GOT3 (cell line): ENCODE measurements around the gene AHNAK.
"Not testable (repeated sequence)": the region's sequence is repeated elsewhere in the genome, so short reads cannot be mapped to it uniquely, and the experiment has no call there.

Source experiments
- DNase-seq: peaks from one replicate; lab custom pipeline; 2025; ENCODE audit warnings: mixed read lengths; lab: John Stamatoyannopoulos, UW

AHNAK gene

DNA sequence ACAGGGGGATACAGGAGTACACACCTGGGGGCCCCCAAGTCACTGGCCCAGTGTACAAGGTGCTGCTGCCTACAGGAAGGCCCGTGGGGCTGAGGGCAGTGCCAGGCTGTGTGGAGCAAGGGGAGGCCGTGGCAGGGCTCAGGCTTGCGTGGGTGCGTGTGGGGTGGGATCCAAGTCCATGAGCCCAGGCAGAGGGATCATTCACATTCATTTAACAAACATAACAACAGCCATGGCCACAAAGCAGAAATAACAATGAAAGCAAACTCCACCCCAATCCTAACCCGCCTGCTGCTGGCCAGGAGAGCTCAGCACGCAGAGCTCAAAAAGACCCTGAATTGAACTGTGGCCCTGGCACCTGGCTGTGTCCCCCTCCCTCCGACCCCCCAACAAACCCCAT lies 144.8 kb downstream of the AHNAK start:
- DNase-seq, result no peak

DNA sequence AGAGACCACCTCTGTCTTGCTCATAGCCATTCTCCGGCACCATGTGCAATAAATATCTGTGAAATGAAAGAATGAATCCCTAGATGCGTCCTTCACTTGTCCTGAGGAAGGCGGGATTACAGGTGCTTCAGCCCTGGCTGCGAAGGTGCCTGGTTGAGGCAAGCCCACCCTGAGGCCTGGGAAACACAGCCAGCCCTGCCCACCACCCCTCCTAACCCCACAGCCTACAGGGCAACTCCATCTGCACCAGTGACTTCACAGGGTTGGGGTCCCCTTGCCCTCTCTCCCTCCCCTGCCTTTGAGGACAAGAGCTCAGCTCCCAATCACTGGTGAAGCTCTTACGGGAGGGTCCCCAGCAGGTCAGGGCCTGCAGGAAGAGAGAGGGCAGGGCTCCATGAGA lies 145.2 kb downstream of the AHNAK start:
- DNase-seq, result no peak

DNA sequence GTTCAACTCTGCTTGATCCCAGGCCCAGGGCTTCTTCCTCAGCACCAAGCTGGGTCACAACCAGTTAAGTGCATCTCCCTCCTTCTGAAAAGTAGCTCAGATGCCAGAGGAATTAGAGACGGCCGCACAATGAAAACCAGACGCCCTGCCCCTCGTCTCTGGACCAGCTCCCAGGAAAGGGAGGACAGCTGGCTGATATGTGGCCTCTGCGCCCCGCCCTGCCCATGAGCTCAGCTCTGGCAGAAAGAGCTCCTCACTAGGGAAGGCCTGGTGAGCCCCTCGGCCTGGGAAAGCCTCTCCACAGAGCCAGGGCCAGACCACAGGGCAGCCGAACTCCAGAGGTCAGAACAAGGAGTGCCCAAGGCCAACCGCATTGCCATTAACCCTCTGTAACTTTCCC lies 145.8 kb downstream of the AHNAK start:
- no peak for DNase-seq

DNA sequence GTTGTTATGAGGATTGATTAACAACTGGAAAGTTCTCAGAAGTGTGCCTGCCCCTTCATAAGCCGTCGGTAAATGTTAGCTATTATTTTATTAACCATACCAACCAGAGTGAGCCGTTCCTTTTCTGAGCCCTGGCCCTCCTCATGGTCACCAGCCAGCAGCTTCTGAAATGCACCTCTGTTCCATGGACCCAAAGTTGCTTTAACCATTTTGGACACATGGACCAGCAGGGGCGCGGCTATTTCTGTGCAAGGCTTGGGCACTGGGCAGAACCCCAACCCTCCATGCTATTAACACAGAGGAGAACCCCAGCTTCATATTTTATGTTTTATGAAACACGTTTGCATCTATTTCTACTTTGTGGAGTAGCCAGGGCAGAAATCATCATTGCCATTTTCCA lies 146.3 kb downstream of the AHNAK start:
- no peak for DNase-seq

DNA sequence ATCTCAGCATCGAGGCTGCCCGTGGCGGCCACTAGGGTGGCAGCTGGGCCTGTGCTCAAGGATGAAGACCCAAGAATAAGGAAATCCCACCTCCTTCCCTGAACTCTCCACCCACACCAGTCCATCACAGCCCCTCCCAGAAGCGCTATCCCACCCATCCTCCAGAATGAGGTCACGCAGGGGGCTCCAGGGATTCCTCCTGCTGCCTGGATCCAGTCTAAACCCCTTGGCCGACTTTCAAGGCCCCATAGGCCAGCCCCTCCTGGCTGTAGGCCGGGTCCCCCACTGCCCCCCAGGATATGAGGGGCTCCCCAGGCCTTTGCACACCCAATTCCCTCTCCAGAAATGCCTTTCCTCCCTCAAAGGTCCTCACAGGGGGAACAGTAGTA lies 146.7 kb downstream of the AHNAK start:
- no peak for DNase-seq

DNA sequence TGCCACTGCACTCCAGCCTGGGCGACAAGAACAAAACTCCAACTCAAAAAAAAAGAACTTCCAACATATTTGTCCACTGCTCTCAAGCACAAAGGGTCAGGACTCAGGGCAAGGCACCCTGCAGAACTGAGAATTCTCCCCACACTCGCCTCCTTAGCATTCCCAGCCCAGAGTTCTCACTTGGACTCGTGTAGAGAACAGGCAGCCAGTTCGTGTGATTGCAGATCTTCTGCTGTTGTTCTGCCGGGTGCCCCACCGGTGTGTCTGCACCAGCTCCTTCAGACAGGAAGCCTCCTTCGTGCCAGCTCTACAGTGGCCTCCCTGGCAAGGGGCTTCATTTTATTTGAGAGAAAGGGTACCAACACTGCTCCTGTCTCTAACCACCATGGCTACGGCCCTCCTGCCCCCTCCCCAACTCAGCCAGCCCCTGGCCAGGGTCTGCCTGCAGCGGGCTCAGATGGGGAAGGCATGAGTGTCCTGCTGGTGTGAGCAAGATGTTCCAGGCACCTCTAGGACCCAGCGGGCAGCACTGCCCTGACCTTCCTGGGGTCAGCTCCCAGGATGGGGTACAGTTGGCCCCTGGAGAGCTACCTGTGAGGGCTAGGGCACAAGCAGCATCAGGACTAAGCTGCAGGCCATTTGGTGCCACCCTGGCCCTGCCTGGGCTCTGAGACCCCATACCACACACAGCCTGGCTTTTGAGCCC lies 147.3 kb downstream of the AHNAK start:
- DNase-seq, result no peak

DNA sequence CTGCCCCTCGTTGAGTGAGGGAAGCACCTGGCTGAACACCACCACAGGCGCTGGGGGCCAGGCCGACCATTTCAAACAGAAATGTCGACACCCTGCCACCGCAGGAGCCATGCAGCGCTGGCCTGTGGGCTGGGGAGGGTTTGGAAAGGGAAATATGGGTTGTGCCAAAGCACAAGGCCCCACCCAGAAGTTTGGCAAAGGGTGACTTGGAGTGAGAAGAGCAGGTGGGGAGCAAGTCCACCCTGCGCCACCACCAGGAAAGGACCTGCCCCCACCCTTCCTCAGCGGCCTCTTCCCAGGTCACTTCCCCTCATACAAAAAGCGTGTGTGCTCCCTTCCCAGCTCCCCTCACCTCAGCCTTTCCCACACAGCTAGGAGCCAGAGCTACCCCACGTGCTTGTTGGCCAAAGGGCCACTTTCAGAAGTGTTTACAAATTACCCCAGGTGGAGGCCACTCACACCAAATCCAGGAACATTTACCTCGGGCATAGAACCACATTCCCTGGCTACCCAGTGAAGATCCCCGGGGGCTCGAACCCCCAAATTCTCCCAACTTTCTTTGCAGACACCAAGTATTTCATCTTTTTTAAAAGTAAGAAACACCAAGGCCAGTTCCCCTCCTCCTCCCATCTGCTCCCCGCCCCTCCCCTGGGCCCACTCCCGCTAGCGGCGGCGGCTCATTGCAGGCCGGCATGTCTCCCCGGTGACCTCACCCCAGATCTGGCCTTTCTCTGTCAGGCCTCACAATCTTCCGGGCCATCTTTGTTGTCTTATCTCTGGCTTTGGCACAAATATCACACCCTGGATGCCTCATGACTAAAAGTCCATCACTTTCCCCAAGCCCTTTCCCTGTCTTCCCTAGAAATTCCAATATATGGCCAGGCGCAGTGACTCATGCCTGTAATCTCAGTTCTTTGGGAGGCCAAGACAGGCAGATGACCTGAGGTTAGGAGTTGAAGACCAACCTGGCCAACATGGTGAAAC lies 148.3 kb downstream of the AHNAK start:
- no peak for DNase-seq

DNA sequence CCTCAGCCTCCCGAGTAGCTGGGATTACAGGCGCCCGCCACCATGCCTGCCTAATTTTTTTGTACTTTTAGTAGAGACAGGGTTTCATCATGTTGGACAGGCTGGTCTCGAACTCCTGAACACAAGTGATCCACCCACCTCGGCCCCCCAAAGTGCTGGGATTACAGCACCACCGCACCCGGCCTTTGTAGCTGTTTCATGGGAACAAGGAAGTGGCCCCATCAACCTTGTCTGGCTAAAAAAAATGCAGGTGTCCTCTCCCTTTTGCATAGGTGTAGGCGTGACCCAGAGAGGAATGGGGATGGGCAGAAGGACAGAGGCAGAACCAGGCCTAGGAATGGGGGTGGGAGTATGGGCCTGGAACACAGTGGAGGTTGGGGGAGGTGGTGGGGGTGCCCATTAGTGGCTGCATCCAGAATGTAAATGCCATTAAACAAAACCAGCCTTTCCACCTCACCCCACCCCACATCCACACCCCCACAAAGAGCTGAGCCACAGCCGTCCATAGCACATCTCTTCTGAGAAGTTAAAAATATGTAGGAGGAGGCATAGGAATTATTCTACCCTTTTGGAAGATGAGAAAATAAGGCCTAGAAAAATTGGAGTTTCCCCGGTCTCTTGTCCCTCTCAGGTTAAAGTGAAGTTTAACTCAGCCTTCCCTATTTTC lies 150.6 kb downstream of the AHNAK start:
- DNase-seq, result no peak

DNA sequence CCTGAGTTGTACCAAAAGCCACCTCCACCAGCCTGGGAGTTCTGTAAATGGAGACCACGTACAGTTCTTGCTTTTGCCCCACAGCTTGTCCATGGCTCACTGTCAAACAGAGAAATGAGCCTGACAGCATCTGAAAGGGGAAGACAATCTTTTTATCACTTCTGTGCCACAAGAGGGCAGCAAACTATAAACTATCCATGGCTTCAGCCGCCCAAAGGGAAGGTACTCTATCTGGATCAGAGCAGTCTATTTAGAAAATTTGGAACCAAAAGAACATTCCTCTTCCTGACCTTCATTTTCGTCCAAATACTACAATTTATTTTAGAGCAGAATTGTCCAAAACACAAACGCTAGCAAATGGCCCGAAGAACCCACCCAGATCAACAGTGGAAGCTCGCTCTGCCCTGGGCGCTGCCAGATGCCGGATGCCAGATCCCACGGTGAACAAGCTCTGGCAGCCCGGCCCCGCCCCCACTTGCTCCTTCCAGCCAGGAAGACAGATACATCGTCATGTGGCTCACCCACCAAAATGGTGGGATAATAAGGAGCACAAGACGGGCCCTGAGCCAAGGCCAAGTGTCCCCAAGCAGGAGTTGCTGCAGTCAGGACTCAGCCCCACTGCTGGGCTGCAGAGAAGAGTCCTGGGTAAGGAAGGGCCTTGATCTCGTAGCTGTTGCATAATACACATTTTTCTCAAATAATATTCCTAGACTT lies 151.6 kb downstream of the AHNAK start:
- DNase-seq, result no peak

DNA sequence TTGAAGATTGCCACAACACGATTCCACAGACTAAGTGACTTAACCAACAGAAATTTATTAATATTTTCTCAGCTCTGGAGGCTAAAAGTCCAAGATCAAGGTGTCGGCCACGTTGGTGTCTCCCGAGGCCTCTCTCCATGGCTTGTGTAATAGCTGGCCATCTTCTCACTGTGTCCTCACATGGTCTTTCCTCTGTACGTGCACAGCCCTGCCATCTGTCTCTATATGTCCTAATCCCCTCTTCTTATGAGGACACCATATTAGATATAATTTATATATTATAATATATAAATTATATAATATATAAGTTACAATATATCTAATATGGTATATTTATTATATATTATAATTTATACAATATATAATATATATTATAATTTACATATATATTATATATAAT lies 152.9 kb downstream of the AHNAK start:
- DNase-seq, result no peak

DNA sequence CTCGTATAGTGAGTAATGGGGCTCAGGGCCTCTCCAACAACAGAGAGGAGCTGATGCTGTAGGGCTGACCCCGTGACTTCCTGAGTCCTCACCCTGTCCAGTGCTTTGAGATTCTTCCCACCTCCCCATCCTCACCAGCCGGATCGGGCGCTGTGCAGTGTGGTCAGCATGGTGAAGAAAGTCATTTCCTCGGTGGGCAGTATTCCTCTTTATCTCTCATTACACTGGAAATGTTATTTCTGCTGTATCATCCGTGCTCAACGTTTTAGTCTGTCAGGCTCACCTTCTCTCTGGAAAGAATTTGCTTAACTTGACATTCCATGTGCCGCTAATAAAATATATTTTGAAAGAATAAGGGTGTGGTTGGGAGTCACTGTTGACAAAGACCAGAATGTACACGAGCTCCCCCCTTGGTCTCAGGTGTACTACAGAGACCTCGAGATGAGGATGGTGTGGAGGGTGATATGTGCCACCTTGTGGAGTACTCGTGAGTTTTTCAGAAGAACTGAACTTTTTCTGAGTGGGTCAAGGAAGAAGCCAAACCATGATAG lies 153.5 kb downstream of the AHNAK start:
- DNase-seq, result no peak

DNA sequence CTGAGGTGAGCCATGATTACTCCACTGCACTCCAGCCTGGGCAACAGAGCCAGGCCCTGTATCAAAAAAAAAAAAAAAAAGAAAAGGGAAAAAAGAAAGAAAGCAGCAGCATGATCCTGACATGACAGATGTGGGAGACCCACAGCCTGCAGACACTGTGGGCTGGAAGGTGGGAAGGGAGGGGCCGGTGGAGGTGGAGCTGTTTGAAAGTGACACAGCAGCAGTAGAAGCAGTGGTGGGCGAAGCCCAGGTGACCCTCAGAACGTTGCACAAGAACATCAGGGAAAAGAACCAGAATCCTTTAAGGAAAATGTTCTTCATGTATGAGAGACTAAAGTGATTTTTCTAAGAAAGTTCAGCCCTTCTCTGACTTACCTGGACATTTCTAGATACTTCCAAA lies 154.1 kb downstream of the AHNAK start:
- DNase-seq, result no peak

DNA sequence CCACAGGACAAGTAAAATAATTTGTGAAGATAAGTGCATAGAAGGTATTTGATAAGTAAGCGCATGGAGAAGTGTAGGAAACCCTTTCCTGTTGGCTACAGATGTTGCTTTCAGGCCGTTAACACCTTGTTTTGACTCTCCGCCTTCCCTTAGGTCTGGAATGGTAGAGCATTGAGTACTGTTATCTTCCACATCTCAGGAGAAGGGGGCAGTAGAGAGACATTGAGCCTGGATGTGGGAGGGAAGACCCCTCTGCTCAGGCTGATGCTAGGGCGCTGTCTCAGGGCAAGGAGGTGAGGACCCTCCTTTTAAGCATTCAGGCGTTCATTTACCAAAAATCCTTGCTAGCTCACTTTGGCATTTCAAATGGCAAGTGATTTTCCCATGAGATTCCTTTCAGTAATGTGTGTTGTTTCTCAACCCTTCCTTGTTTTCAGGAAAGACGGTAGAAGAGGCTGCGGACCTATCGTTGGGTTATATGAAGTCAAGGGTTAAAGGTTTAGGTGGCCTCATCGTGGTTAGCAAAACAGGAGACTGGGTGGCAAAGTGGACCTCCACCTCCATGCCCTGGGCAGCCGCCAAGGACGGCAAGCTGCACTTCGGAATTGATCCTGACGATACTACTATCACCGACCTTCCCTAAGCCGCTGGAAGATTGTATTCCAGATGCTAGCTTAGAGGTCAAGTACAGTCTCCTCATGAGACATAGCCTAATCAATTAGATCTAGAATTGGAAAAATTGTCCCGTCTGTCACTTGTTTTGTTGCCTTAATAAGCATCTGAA lies 154.8 kb downstream of the AHNAK start:
- no peak for DNase-seq

DNA sequence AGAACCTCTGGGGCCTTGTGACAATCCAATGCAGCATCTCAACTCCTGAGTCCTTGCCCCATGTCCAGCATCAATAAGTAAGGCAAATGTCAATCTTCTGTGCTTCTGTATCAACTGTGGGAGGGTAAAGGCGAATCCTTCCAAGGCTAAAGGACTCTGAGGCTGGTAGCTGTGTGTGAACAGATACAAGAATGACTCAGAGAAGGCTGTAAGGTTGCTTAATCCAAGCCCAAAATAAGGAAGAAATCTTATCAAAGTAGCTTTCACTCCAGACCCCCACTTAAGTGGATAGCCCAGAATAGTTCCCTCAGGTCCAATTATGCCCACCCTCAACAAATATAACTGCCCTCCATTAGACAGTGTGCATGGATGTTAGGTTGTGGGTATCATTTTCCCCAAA lies 155.9 kb downstream of the AHNAK start:
- DNase-seq, result no peak

DNA sequence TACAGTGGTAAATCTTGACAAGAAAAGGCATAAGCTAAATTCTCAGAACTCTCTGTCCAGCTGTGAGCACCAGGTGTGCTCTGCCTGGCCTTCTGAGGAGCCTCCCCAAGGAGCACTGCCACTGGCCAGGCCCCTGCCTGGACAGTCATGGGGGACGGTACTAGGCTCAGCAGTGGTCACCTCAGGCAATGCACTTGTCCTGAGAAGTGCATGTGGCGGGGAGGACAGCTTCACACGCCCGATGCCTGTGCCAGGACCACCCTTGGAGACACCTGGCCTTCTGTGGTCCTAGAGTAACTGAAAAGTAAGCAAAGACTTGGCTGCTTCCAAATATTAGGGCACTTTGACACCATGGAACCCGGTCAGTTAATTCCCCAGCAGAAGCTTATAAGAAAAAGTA lies 156.4 kb downstream of the AHNAK start:
- no peak for DNase-seq

DNA sequence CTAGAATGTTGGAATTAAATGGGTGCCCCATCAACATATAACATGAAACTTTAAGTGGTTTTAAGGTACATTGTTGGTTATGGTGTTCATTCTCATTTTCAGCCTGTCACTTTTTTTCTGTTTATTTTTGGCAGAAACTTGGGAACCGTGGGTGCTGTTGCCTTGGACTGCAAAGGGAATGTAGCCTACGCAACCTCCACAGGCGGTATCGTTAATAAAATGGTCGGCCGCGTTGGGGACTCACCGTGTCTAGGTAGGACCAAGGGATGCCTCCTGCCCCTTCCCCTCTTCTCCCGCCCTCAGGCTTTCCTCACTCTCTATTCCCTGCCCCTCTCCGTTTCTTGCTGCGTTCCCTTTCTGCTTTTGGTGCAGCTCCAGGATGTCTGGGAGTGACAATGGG lies 157.6 kb downstream of the AHNAK start:
- no peak for DNase-seq

DNA sequence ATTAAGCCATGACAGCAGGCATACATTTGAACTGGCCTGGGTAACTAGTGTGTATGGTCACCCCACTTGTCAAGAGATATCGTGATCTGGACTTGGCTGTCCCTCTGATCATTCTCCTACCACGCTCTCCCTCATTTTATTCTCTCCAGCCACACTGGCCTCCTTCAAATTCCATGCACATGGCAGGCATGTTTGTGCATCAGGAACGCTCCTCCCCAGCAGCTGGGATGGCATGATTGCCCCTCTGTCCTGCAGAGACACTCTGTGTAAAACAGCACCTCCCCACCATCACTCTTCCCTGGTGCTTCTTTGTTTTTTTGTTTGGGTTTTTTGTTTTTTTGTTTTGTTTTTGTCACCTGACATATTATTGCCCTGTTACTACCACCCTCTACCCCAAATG lies 159.2 kb downstream of the AHNAK start:
- DNase-seq, result no peak

DNA sequence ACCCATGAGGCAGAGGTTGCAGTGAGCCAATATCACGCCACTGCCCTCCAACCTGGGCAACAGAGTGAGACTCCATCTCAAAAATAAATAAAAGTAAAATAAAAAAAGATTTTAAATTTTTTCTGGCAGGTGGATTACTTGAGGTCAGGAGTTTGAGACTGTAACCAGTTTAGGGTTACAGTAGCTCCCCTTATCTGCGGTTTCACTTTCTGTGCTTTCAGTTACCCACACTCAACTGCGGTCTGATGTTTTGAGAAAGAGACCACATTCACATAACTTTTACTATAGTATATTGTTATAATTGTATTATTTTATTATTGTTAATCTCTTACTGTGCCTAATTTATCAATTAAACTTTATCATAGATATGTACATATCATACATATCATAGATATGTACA lies 160.5 kb downstream of the AHNAK start:
- not testable (repeated sequence) for DNase-seq

DNA sequence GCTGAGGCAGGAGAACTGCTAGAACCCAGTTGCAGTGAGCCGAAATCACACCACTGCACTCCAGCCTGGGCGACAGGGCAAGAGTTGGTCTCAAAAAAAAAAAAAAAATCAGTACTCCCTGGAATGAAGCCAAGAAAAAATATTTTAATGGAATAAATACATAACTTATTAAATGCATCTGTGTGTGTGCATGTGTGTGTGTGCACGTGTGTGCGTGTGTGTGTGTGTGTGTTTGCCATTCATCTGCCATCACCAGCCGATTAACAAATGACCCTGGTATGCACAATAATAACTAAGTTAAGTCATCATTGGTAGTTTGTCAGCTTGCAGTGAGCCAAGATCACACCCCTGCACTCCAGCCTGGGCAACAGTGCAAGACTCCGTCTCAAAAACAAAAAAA lies 162.8 kb downstream of the AHNAK start:
- DNase-seq, result no peak
